Bronchial epithelial cell (primary cell): Measurements from ENCODE around the gene RAP2C. TPM values are rescaled to one million over a fixed set of nuclear protein-coding genes. Genes with fewer than 3 reads are reported as not detected.

Experiments
- DNase-seq: peaks from one replicate; pipeline ENCODE4 v3.0.0-alpha.2; 2010; ENCODE audit warnings: low read depth
- FAIRE-seq: peaks from 2 replicates; lab custom pipeline; 2011; peaks lifted over from hg19 to GRCh38; lab: Jason Lieb, UNC
- H3K27me3 ChIP-seq: 2 replicates; pipeline ENCODE4 v1.5.1; 2011; ENCODE audit warnings: low read length; ENCODE audit not compliant: control insufficient read depth, insufficient read depth
- H3K36me3 ChIP-seq: 2 replicates; pipeline ENCODE4 v1.5.1; 2011; ENCODE audit warnings: low read length; ENCODE audit not compliant: control insufficient read depth, insufficient read depth
- H3K4me3 ChIP-seq: 2 replicates; pipeline ENCODE4 v1.5.1; 2011; ENCODE audit warnings: mild to moderate bottlenecking, low read depth, low read length, control low read depth
- CTCF ChIP-seq: IDR thresholded peaks from 2 replicates; pipeline ENCODE4 v1.5.1; 2011; ENCODE audit warnings: mild to moderate bottlenecking, moderate library complexity, low read length, control low read depth, inconsistent platforms; ENCODE audit not compliant: insufficient read depth, severe bottlenecking
- total RNA-seq: library from RNA; depleted of rRNA; stranded (reverse); fragments of >200 nt; gene quantifications from 2 replicates; pipeline ENCODE4 v1.2.1, GENCODE V29; 2014

The RAP2C gene
- total RNA-seq, 1 donor from 2014 or later, result 27.9 TPM

GRCh38 chrX:132200976-132201375 lies 18.3 kb downstream of the RAP2C start:
- H3K27me3 ChIP-seq, result no peaks in the 10 kb centered on the region
- no peak overlapping the region for H3K4me3 ChIP-seq
- no peak for TF ChIP-seq CTCF
- DNase-seq, result no peak
- no peak for FAIRE-seq
- H3K36me3 ChIP-seq, result no peaks in the 10 kb centered on the region

GRCh38 chrX:132199941-132200340 lies 19.3 kb downstream of the RAP2C start:
- DNase-seq (no peak), FAIRE-seq (no peak)
- Histone ChIP-seq H3K4me3 (no peak overlapping the region), H3K27me3 (no peaks in the 10 kb centered on the region), H3K36me3 (no peaks in the 10 kb centered on the region)
- TF ChIP-seq CTCF, result no peak

GRCh38 chrX:132193872-132194574 lies 25.2 kb downstream of the RAP2C start:
- FAIRE-seq, result no peak
- no peak overlapping the region for H3K4me3 ChIP-seq
- TF ChIP-seq CTCF, result no peak

DNA sequence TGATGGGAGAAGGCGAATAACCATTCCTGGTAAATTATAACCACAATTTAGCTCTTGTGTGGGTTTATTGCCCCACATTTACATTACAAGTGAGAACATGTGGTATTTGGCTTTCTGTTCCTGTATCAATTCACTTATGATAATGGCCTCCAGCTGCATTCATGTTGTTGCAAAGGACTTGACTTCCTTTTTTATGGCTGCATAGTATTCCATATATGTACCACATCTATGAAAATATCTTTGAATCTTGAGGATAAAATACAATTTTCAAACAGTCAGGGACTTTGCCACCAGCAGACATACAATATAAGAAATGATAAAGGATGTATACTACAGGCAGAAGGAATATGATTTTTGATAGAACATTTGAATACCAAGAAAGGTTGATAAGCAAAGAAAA lies 27.3 kb downstream of the RAP2C start:
- no peak for FAIRE-seq
- DNase-seq, result no peak
- no peak overlapping the region for H3K4me3 ChIP-seq
- TF ChIP-seq CTCF, result no peak
- no peaks in the 10 kb centered on the region for H3K36me3 ChIP-seq
- H3K27me3 ChIP-seq, result no peaks in the 10 kb centered on the region

More at GRCh38 chrX:132193872-132194574, 25.2 kb downstream of the RAP2C start:
- no peaks in the 10 kb centered on the region for H3K27me3 ChIP-seq
- no peak for DNase-seq
- no peaks in the 10 kb centered on the region for H3K36me3 ChIP-seq

DNA sequence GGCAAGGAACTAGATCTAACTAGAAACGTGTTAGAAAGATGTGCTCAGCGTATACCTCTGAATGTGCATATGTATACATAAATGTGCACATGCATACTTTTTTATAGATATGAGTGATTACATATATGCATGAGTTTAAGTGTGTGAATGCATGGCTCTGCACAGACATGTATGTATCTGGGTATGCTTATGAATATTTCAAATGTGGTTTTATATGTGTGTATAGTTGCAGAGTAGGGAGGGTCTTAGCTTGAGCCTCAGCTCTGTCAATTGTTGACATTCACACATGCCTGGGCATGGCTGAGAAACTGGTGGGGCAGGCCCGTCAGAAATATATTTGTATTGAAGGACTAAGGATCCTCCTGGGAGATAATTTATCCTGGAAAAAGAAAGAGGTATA lies 31.1 kb downstream of the RAP2C start:
- TF ChIP-seq CTCF, result no peak
- Histone ChIP-seq H3K27me3 (no peaks in the 10 kb centered on the region), H3K36me3 (no peaks in the 10 kb centered on the region), H3K4me3 (no peak overlapping the region)
- FAIRE-seq (no peak), DNase-seq (peak; percentile 13)

DNA sequence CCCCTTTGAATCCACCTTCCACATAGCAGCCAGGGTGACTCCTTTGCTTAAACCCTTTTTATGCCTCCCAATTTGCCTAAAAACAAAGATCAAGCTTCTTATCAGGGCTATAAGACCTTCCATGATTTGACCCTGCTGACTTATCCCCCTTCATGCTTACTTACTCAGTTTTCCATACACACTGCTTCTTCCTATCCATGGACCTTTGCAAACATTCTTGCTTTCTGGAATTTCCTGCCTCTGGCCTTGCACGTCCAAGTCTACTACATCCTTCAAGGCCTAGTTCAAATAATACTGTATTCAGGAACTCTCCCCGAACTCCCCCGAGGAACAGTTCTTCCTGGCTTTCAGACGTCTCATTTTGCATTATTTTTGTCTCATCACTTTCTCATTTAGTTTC lies 31.8 kb downstream of the RAP2C start:
- DNase-seq, result no peak
- no peak for TF ChIP-seq CTCF
- Histone ChIP-seq H3K4me3 (no peak overlapping the region), H3K27me3 (no peaks in the 10 kb centered on the region), H3K36me3 (no peaks in the 10 kb centered on the region)
- no peak for FAIRE-seq
